ENCODE data around the gene GBA3. TPM values are rescaled to one million over a fixed set of nuclear protein-coding genes. Genes with fewer than 3 reads are reported as not detected.

The GBA3 gene
- total and polyA plus RNA-seq, 2 of the 8 experiments (the other 6 are each of a cell fraction or from before 2014, with no cell fraction given), result not detected

- Histone ChIP-seq H3K4me3 (ENCODE audit: extremely low read depth in 1 of 4, insufficient read depth in 2 of 4, low read depth in 3 of 4, low read length in 4 of 4) (no peak overlapping the region), H3K56ac (replicated peaks; ENCODE audit: insufficient read length, low read depth, low read length) (no peak overlapping the region), H3K27me3 (replicated peaks in 1 of 4; ENCODE audit: control insufficient read depth in 3 of 4, extremely low read depth in 1 of 4, insufficient read depth in 3 of 4, low read length in 3 of 4) (no peaks in the 10 kb centered on the region), H4K5ac (ENCODE audit: insufficient read length, low read depth, low read length) (no peak overlapping the region), H3K4me1 (replicated peaks in 1 of 4; ENCODE audit: control insufficient read depth in 3 of 4, insufficient read depth in 4 of 4, low read length in 3 of 4) (no peaks in the 10 kb centered on the region), H2BK120ac (replicated peaks; ENCODE audit: low read depth, low read length) (no peak overlapping the region), H2BK20ac (ENCODE audit: low read length) (no peak overlapping the region), H3K9me3 (ENCODE audit: insufficient read depth in 2 of 2, low read depth in 1 of 2, low read length in 1 of 2) (no peaks in the 10 kb centered on the region), H3K4me2 (ENCODE audit: insufficient read depth in 1 of 2, low read depth in 2 of 2, low read length in 2 of 2) (no peak overlapping the region), H3K14ac (ENCODE audit: insufficient read length) (no peak overlapping the region), H3K23ac (ENCODE audit: insufficient read length) (no peak overlapping the region), H2BK5ac (ENCODE audit: low read depth, low read length) (no peak overlapping the region), H2BK15ac (ENCODE audit: low read length) (no peak overlapping the region), H3K9ac (replicated peaks in 1 of 4; ENCODE audit: extremely low read depth in 1 of 4, low read depth in 3 of 4, low read length in 3 of 4) (no peak overlapping the region), H3K18ac (ENCODE audit: extremely low read depth, low read length) (no peak overlapping the region), H4K8ac (ENCODE audit: extremely low read depth, insufficient read depth, low read length) (no peak overlapping the region), H3K4ac (replicated peaks; ENCODE audit: insufficient read length, low read depth, low read length) (no peak overlapping the region), H3K23me2 (ENCODE audit: low read depth, low read length) (no peaks in the 10 kb centered on the region), H3K79me2 (ENCODE audit: control insufficient read depth in 1 of 2, insufficient read depth in 2 of 2, low read length in 2 of 2) (no peaks in the 10 kb centered on the region), H4K91ac (replicated peaks; ENCODE audit: insufficient read length, low read length) (no peak overlapping the region), H2AFZ (ENCODE audit: low read length) (no peak overlapping the region), H3K79me1 (ENCODE audit: low read depth, low read length) (no peaks in the 10 kb centered on the region), H2AK5ac (ENCODE audit: low read depth, low read length) (no peak overlapping the region), H3K36me3 (ENCODE audit: control insufficient read depth in 2 of 4, insufficient read depth in 4 of 4, low read length in 3 of 4) (no peaks in the 10 kb centered on the region), H3K27ac (ENCODE audit: low read depth, low read length) (no peak overlapping the region), H4K20me1 (replicated peaks in 1 of 2; ENCODE audit: control insufficient read depth in 1 of 2, insufficient read depth in 2 of 2, low read length in 2 of 2) (no peaks in the 10 kb centered on the region), H2BK12ac (ENCODE audit: low read depth, low read length) (no peak overlapping the region)
- WGBS, 2 experiments (ENCODE audit: extremely low coverage in 1 of 2, insufficient coverage in 1 of 2, insufficient read length in 1 of 2, insufficient replicate concordance in 2 of 2, low coverage in 1 of 2, low lambda C conversion rate in 2 of 2, missing lambda C conversion rate in 1 of 2), result 77% methylated on average over 2 of the region's 2 CpGs; no CpG with 5 or more reads in 1 of the 2 experiments
- CTCF ChIA-PET (ENCODE audit: partially characterized antibody), result interaction anchor here (0.7 to 2.3 kb wide), 6 partner anchors 11 to 119 kb away, joined by 3 to 9 read pairs (median 4); no protein-coding TSS in a partner anchor
- no peak for DNase-seq (ENCODE audit: low read depth in 1 of 2, low spot score in 2 of 2)
- POLR2A ChIA-PET (ENCODE audit: partially characterized antibody), result no interaction called here
- no peak for FAIRE-seq
- TF ChIP-seq TAF7 (optimal IDR thresholded peaks at IDR 0.05; ENCODE audit: borderline replicate concordance, low read depth, low read length) (no peak), HDAC2 (IDR thresholded peaks at IDR 0.05; ENCODE audit: borderline replicate concordance in 1 of 2, low read depth in 2 of 2, low read length in 2 of 2) (no peak), SP2 (IDR thresholded peaks at IDR 0.05; ENCODE audit: low read length) (no peak), RNF2 (IDR thresholded peaks at IDR 0.05; ENCODE audit: borderline replicate concordance, low read depth, low read length, missing control alignments, poor library complexity, severe bottlenecking) (no peak), HDAC6 (IDR thresholded peaks at IDR 0.05; ENCODE audit: low read depth, low read length) (no peak), NRF1 (IDR thresholded peaks at IDR 0.05; ENCODE audit: low read depth, low read length) (no peak), CTCF (IDR thresholded peaks at IDR 0.05; ENCODE audit: control extremely low read depth in 1 of 3, insufficient read depth in 1 of 3, low read depth in 1 of 3, low read length in 3 of 3) (no peak), SUZ12 (IDR thresholded peaks at IDR 0.05; ENCODE audit: low read length) (no peak), E2F6 (IDR thresholded peaks at IDR 0.05) (no peak), POLR2A (IDR thresholded peaks at IDR 0.05; ENCODE audit: control extremely low read depth in 1 of 2, low read depth in 2 of 2, low read length in 2 of 2) (no peak)
These were observed 157.9 kb downstream of the GBA3 start for GRCh38 chr4:22850630-22851029.
